Cardiac fibroblast (primary cell): ENCODE data around the gene CYP11A1.
A peak's percentile ranks its signal among the peaks of the same experiment; 100 is the strongest.

Source experiments
- DNase-seq, 2 donors: peaks; one replicate each; pipeline versions ENCODE4 v3.0.0 to v3.0.0-alpha.2; 2010; ENCODE audit warnings: low read depth in 2 of 2
- H3K4me3 ChIP-seq, 2 donors: replicated peaks in 1 of 2; 1 replicate in 1 of 2; 2 replicates in 1 of 2; pipeline ENCODE4 v1.5.1; 2011; ENCODE audit warnings: low read depth in 2 of 2, low read length in 2 of 2, mild to moderate bottlenecking in 2 of 2, moderate library complexity in 1 of 2
- CTCF ChIP-seq: IDR thresholded peaks from one replicate; pipeline ENCODE4 v1.5.1; 2011; ENCODE audit warnings: low read depth, mild to moderate bottlenecking, low read length, inconsistent platforms

The CYP11A1 gene

GRCh38 chr15:74367296-74367854, at the start of gene CYP11A1:
Gene CYP11A1 (minus strand): TSS chr15:74367646. CDS start chr15:74367585, 61 bp downstream.
- no peak for DNase-seq
- TF ChIP-seq CTCF, result no peak
- H3K4me3 ChIP-seq, result no peak within 1 kb of the TSS

DNA sequence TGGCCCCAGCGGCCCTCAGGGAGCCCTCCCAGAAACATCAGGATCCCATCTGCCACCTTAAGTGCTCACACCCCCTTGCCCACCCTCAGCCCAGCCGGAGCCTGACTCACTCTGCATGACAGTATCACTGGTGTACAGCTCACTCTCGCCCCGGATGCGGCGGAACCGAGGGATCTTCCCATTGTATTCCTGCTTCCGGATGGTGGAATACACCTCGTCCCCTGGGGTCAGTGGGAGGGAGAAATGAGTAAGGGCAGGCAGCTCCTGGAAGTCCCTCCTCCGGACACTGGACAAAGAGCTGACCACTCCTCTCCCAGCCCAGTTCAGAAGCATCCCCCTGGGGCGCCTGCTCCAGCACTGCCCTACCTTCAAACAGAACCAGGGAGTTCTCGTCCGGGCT, 49.8 kb upstream of the CYP11A1 start:
- no peak for TF ChIP-seq CTCF
- H3K4me3 ChIP-seq, result no peak overlapping the region
- peak; percentile 54 to 93 for DNase-seq

GRCh38 chr15:74415966-74416916, 48.8 kb upstream of the CYP11A1 start:
- TF ChIP-seq CTCF, result no peak
- no peak overlapping the region for H3K4me3 ChIP-seq
- no peak for DNase-seq

DNA sequence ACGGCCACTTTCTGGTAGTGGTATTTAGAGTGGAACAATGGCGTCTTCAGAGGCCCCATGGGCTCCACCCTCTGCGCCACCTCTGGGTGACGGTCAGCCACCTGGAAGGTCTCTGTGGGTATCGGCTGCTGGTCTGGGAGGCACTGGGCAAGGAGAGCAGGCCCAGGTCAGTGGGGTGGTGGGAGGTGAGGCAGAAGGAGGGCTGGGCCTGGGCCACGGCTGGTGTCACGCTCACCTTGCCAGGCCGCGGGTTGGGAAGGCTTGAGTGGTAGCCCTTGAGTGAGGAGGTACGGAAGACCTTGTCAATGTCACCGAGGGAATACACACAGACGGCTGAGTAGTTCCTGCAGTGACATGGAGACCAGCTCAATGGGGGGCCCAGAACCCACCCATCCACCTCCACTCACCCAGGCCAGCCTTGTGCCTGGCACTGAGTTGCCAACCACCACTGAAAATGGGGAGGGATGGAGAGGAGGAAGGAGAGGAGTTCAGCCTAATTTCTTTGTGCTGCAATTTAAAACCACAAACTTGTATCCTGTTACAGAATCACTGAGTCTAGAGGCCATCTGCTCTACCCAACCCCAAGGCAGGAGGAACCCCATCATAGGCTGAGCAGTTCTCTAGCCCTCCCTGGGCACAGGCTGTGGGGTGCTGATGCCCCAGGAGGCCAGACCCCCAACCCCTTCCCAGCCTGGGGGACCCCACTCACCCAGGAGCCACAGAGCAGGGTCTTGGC, 47.3 kb upstream of the CYP11A1 start:
- no peak for TF ChIP-seq CTCF
- DNase-seq, result no peak
- H3K4me3 ChIP-seq, result no peak overlapping the region

GRCh38 chr15:74414081-74414580, 46.7 kb upstream of the CYP11A1 start:
- DNase-seq, result no peak
- H3K4me3 ChIP-seq, result no peak overlapping the region

More at GRCh38 chr15:74414081-74414580, 46.7 kb upstream of the CYP11A1 start:
- no peak for TF ChIP-seq CTCF
